ENCODE measurements around the gene ECM2.

Gene ECM2

GRCh38 chr9:92496396-92497176 lies 39.2 kb downstream of the ECM2 start:
- no peak for DNase-seq

- DNase-seq = no peak
Measured at GRCh38 chr9:92494856-92495255, 40.9 kb downstream of the ECM2 start.

- no peak for DNase-seq
Measured at GRCh38 chr9:92493749-92494387, 41.9 kb downstream of the ECM2 start.

GRCh38 chr9:92492781-92493401 lies 42.9 kb downstream of the ECM2 start:
- DNase-seq = no peak

GRCh38 chr9:92488681-92489550 lies 46.9 kb downstream of the ECM2 start:
- no peak for DNase-seq

- no peak for DNase-seq
Measured at GRCh38 chr9:92486371-92486770, 49.4 kb downstream of the ECM2 start.

GRCh38 chr9:92484563-92484962 lies 51.2 kb downstream of the ECM2 start:
- no peak for DNase-seq

GRCh38 chr9:92483627-92484545 lies 51.9 kb downstream of the ECM2 start:
- DNase-seq = no peak

- no peak for DNase-seq
Measured at GRCh38 chr9:92482805-92483204, 53.0 kb downstream of the ECM2 start.

GRCh38 chr9:92482329-92482728 lies 53.5 kb downstream of the ECM2 start, which contains the start of gene ASPN:
Gene ASPN (minus strand): TSS chr9:92482506.
- DNase-seq = no peak

- DNase-seq = no peak
Measured at GRCh38 chr9:92480986-92481633, 54.7 kb downstream of the ECM2 start.

- DNase-seq = no peak
Measured at GRCh38 chr9:92480291-92480771, 55.5 kb downstream of the ECM2 start.

GRCh38 chr9:92479346-92479745 lies 56.4 kb downstream of the ECM2 start:
- no peak for DNase-seq

GRCh38 chr9:92478783-92479182 lies 57.0 kb downstream of the ECM2 start:
- DNase-seq = no peak

- DNase-seq = no peak
Measured at GRCh38 chr9:92476962-92477361, 58.8 kb downstream of the ECM2 start.

GRCh38 chr9:92474587-92474986 lies 61.2 kb downstream of the ECM2 start:
- DNase-seq = no peak

GRCh38 chr9:92468206-92468605 lies 67.6 kb downstream of the ECM2 start:
- DNase-seq = no peak

- DNase-seq = no peak
Measured at GRCh38 chr9:92467511-92467910, 68.3 kb downstream of the ECM2 start.

GRCh38 chr9:92467041-92467440 lies 68.7 kb downstream of the ECM2 start:
- no peak for DNase-seq

- DNase-seq = no peak
Measured at GRCh38 chr9:92463984-92464383, 71.8 kb downstream of the ECM2 start.

- no peak for DNase-seq
Measured at GRCh38 chr9:92463387-92463786, 72.4 kb downstream of the ECM2 start.
